BLaER1 treated with 17β-estradiol and CSF1 and Interleukin-3, amounts not matched to agents 10 nM and 100 nM (cell line): Measurements from ENCODE around the gene CDK15.
"Not testable (repeated sequence)": the region's sequence is repeated elsewhere in the genome, so short reads cannot be mapped to it uniquely, and the experiment has no call there.

Experiments
- H3K27ac ChIP-seq, 11 experiments: shearing (Covaris generic); formaldehyde crosslinking; 2 replicates each; pipeline ENCODE4 v1.8.1; 2022
- H3K27me3 ChIP-seq, 11 experiments: shearing (Covaris generic); formaldehyde crosslinking; 2 replicates each; pipeline ENCODE4 v1.8.1; 2022
- H3K36me3 ChIP-seq, 11 experiments: shearing (Covaris generic); formaldehyde crosslinking; 2 replicates each; pipeline ENCODE4 v1.8.1; 2022
- H3K4me1 ChIP-seq, 10 experiments: shearing (Covaris generic); formaldehyde crosslinking; 2 replicates each; pipeline ENCODE4 v1.8.1; 2022
- H3K4me2 ChIP-seq, 11 experiments: shearing (Covaris generic); formaldehyde crosslinking; 2 replicates each; pipeline ENCODE4 v1.8.1; 2022
- H3K4me3 ChIP-seq, 10 experiments: shearing (Covaris generic); formaldehyde crosslinking; 2 replicates each; pipeline ENCODE4 v1.8.1; 2022
- H3K9ac ChIP-seq, 11 experiments: shearing (Covaris generic); formaldehyde crosslinking; 2 replicates each; pipeline ENCODE4 v1.8.1; 2022
- H3K9me3 ChIP-seq, 11 experiments: shearing (Covaris generic); formaldehyde crosslinking; replicated peaks in 1 of 11; 2 replicates each; pipeline ENCODE4 v1.8.1; 2022
- H4K20me1 ChIP-seq, 11 experiments: shearing (Covaris generic); formaldehyde crosslinking; 2 replicates each; pipeline ENCODE4 v1.8.1; 2022
- Cebpa-rat ChIP-seq, 11 experiments: shearing (Covaris generic); IDR thresholded peaks; 2 replicates each; pipeline ENCODE4 v1.8.1; 2022

Gene CDK15

DNA sequence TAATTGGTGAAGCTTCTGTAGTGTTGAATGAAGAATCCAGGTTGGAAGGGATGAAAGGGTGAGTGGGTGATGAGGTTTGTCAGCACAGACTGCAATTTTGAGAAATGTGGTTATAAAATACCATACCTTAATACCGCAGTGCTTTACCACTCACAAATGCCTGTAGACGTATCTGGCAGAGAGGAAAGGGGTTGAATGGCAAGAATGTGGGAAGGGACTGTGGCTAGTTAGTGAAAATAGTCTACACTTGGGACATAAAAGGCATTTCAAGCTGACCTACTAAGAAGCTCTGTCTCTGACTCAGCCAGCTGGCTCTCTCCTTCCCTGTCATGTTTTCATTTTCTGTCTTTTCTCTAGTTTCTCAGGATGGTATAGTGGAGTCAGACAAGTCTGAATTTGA, 25.1 kb downstream of the CDK15 start:
- no peaks in the 10 kb centered on the region for H3K4me1 ChIP-seq
- 0 out of 22 replicates have a peak, but pooled peaks cover 0 to 8% (median 0%) of the 10 kb centered on the region in 11 experiments for H3K9me3 ChIP-seq
- no peak overlapping the region for H3K9ac ChIP-seq
- H3K27ac ChIP-seq = no peak overlapping the region
- H3K4me2 ChIP-seq = no peak overlapping the region
- H3K4me3 ChIP-seq = no peak overlapping the region
- no peaks in the 10 kb centered on the region for H3K27me3 ChIP-seq
- TF ChIP-seq Cebpa-rat (IDR thresholded peaks at IDR 0.05) = no peak
- no peaks in the 10 kb centered on the region for H3K36me3 ChIP-seq
- no peaks in the 10 kb centered on the region for H4K20me1 ChIP-seq

DNA sequence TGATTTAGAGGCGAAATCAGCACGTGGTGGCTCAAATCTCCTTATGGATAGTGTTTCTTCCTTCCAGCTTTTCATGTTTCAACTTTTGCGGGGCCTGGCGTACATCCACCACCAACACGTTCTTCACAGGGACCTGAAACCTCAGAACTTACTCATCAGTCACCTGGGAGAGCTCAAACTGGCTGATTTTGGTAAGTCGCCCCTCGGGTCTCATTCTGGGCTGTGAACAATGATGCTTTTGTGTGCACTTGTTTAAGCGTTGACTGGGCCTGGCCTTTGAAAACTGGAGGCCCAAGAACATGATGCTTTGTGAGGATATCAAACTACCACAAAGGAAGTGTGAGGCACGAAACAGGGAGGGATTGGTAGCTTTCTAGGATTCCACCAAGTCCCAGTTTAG, 27.4 kb downstream of the CDK15 start:
- Histone ChIP-seq H3K36me3 (no peaks in the 10 kb centered on the region), H3K4me3 (no peak overlapping the region), H3K9ac (no peak overlapping the region), H3K27ac (no peak overlapping the region), H3K4me1 (no peaks in the 10 kb centered on the region), H3K27me3 (no peaks in the 10 kb centered on the region), H4K20me1 (no peaks in the 10 kb centered on the region), H3K9me3 (0 out of 22 replicates have a peak, but pooled peaks cover 0 to 8% (median 0%) of the 10 kb centered on the region in 11 experiments), H3K4me2 (no peak overlapping the region)
- no peak for TF ChIP-seq Cebpa-rat (IDR thresholded peaks at IDR 0.05)

DNA sequence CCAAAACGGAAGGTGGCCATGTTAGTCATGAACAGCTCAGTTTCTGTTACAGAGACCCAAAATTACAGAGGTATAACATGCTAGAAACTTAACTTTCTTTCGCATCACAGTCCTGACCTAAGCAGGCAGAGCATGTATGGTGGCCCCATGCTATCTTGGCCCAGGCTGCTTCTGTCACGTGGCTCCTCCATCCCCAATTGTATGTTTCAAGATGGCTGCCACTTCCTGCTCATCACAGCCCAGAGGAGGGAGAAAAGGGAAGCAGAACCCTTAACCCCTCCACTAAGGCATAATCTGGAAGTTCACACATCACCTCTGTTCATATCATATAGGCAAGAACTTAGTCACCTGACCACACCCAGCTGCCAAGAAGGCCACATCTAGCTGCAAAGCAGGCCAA, 28.7 kb downstream of the CDK15 start:
- Histone ChIP-seq H3K36me3 (no peaks in the 10 kb centered on the region), H4K20me1 (no peaks in the 10 kb centered on the region), H3K4me3 (no peak overlapping the region), H3K9me3 (0 out of 22 replicates have a peak, but pooled peaks cover 0 to 8% (median 0%) of the 10 kb centered on the region in 11 experiments), H3K27ac (no peak overlapping the region), H3K9ac (no peak overlapping the region), H3K4me2 (no peak overlapping the region), H3K27me3 (no peaks in the 10 kb centered on the region), H3K4me1 (no peaks in the 10 kb centered on the region)
- no peak for TF ChIP-seq Cebpa-rat (IDR thresholded peaks at IDR 0.05)

DNA sequence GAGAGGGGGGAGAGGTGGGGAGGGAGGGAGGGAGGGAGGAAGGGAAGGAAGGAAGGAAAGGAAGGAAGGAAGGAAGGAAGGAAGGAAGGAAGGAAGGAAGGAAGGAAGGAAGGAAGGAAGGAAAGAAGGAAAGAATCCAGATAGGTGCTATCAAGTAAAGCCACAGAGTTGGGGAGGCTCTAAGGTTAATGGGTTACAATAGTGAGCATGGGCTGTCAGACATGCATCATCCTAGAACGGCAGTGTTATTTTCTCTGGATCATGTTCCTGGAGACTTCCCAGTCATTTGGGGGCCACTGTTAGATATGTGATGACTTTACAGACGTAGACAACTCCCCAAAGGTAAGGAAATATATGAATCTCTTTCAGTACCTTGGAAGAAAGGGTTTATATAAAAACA, 31.1 kb downstream of the CDK15 start:
- Histone ChIP-seq H3K4me3 (no peak overlapping the region), H3K36me3 (no peaks in the 10 kb centered on the region), H3K27ac (no peak overlapping the region), H4K20me1 (no peaks in the 10 kb centered on the region), H3K9ac (no peak overlapping the region), H3K4me1 (no peaks in the 10 kb centered on the region), H3K27me3 (no peaks in the 10 kb centered on the region), H3K4me2 (no peak overlapping the region), H3K9me3 (peaks cover 0 to 8% (median 0%) of the 10 kb centered on the region in 11 experiments; a peak in 1 of 22 replicates)
- no peak for TF ChIP-seq Cebpa-rat (IDR thresholded peaks at IDR 0.05)

DNA sequence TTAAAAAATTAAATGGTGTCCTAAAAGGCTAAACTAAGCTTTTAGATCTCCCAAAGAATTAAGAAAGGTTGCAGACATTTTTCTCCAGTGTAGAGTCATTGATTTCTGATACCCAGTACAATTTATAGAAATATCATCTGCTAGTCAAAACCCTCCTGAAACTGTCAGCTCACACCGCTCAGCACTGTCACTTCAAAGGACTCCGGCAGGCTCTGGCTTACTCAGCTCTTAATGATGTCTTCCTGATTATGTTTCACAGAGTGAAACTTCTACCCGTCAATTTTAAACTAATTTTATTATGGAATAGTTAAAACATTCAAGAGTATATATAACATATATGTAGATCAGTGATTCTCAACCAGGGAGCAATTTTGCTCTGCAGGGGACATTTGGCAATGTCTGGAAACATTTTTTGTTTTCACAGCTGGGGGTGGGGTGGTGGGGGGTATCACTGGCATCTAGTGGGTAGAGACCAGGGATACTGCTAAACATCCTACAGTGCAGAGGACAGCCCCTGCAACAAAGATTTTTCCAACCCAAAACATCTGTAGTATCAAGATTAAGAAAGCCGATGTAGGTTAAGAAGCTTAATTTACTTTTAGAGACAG, 31.6 kb downstream of the CDK15 start:
- H3K27me3 ChIP-seq = no peaks in the 10 kb centered on the region
- no peak overlapping the region for H3K4me2 ChIP-seq
- H3K9me3 ChIP-seq = peaks cover 0 to 8% (median 0%) of the 10 kb centered on the region in 11 experiments; a peak in 1 of 22 replicates
- H3K27ac ChIP-seq = no peak overlapping the region
- H3K9ac ChIP-seq = no peak overlapping the region
- no peaks in the 10 kb centered on the region for H3K36me3 ChIP-seq
- no peak overlapping the region for H3K4me3 ChIP-seq
- H3K4me1 ChIP-seq = no peaks in the 10 kb centered on the region
- H4K20me1 ChIP-seq = no peaks in the 10 kb centered on the region
- TF ChIP-seq Cebpa-rat (IDR thresholded peaks at IDR 0.05) = no peak

DNA sequence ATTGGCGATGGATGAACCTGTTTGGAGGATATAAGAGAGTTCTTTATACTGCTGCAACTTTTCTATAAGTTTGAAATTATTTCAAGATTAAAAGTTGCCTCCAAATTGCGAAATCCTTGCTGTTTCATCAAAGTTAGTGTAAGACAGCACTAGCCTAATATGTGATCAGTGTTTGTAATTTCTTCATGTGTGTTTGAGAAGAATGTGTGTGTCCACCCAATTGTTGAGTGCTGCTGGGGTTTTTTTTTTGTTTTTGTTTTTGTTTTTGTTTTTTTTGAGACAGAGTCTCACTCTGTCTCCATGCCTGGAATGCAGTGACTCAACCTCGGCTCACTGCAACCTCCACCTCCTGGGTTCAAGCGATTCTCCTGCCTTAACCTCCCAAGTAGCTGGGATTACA, 33.4 kb downstream of the CDK15 start:
- Histone ChIP-seq H3K4me1 (no peaks in the 10 kb centered on the region), H3K9ac (no peak overlapping the region), H3K36me3 (no peaks in the 10 kb centered on the region), H3K4me2 (no peak overlapping the region), H3K9me3 (peaks cover 0 to 7% (median 0%) of the 10 kb centered on the region in 11 experiments; a peak in 1 of 22 replicates), H4K20me1 (no peaks in the 10 kb centered on the region), H3K27ac (no peak overlapping the region), H3K4me3 (no peak overlapping the region), H3K27me3 (no peaks in the 10 kb centered on the region)
- peak in 3 of 11 experiments; percentile 12 to 58 (median 33); a peak in 2 of 22 replicates for TF ChIP-seq Cebpa-rat (IDR thresholded peaks at IDR 0.05)

DNA sequence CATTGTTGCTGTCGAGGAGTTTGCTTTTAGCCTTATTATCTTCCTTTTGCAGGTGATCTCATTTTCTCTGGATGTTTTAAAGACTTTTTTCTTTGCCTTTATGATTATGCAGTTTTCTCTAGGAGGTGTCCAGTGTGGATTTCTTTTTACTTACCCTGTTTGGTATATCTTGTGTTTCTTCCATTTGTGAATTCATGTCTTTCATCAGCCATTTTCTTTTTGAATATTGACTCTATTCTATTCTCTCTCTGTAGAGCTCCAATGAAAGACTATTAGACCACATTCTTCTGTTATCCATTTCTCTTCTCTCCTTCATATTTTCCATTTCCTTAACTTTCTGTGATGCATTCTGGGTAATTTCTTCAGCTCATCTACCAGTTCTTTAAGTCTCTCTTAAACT, 34.4 kb downstream of the CDK15 start:
- no peak for TF ChIP-seq Cebpa-rat (IDR thresholded peaks at IDR 0.05)
- H3K36me3 ChIP-seq = no peaks in the 10 kb centered on the region
- no peak overlapping the region for H3K9ac ChIP-seq
- peaks cover 0 to 3% (median 0%) of the 10 kb centered on the region in 11 experiments; a peak in 1 of 22 replicates for H3K9me3 ChIP-seq
- no peaks in the 10 kb centered on the region for H4K20me1 ChIP-seq
- no peak overlapping the region for H3K27ac ChIP-seq
- H3K27me3 ChIP-seq = no peaks in the 10 kb centered on the region
- H3K4me2 ChIP-seq = no peak overlapping the region
- no peaks in the 10 kb centered on the region for H3K4me1 ChIP-seq
- no peak overlapping the region for H3K4me3 ChIP-seq

DNA sequence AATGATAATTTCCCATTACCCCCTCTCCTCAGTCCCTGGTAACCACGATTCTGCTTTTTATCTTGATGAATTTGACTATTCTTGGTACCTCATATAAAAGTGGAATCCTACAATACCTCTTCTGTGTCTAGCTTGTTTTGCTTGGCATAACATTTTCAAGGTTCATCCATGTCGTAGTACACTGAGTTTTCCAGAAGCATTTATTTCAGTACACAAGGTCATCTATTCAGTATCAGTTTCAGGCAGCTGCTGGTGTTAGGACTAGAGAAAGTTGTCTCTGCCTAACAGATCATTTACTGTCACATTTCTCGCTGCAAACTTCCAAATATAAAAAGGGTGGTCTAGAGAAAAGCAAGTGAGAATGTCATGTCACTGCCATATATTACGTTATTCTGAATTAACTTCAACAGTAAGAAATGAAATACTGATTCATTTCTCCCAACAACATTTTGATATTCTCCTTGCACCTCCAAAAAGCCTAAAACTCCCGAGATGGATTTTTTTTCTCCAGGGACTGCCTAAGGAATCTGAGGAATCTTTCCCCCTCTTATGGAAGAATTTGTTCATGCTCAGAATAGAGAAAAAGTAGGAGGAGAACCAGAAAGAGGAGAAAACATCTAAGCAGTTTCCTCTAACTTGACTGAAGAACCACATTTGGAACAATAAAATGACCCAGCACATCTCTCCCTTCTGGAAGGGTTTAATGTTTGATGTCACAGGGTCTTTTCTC, 36.0 kb downstream of the CDK15 start:
- no peaks in the 10 kb centered on the region for H3K27me3 ChIP-seq
- no peaks in the 10 kb centered on the region for H3K36me3 ChIP-seq
- H4K20me1 ChIP-seq = no peaks in the 10 kb centered on the region
- no peak overlapping the region for H3K27ac ChIP-seq
- TF ChIP-seq Cebpa-rat (IDR thresholded peaks at IDR 0.05) = no peak
- H3K4me3 ChIP-seq = no peak overlapping the region
- H3K4me2 ChIP-seq = no peak overlapping the region
- no peak overlapping the region for H3K9ac ChIP-seq
- no peaks in the 10 kb centered on the region for H3K4me1 ChIP-seq
- H3K9me3 ChIP-seq = peaks cover 0 to 3% (median 0%) of the 10 kb centered on the region in 11 experiments; a peak in 1 of 22 replicates

DNA sequence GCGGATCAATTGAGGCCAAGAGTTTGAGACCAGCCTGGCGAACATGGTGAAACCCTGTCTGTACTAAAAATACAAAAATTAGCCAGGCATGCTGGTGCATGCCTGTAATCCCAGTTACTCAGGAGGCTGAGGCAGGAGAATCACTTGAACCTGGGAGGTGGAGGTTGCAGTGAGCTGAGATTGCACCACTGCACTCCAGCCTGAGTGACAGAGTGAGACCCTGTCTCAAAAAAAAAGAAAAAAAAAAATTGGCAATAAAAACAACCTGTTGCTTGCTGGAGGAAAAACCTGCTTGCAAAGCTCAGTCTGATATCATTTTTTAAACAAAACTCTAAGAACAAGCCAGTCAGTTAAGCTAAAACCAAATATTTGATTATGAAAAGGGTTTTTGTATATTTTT, 38.6 kb downstream of the CDK15 start:
- H3K4me1 ChIP-seq, H3K4me2 ChIP-seq, H3K9me3 ChIP-seq, H4K20me1 ChIP-seq, H3K27me3 ChIP-seq, H3K9ac ChIP-seq, H3K27ac ChIP-seq, H3K36me3 ChIP-seq, H3K4me3 ChIP-seq: not testable (repeated sequence)

DNA sequence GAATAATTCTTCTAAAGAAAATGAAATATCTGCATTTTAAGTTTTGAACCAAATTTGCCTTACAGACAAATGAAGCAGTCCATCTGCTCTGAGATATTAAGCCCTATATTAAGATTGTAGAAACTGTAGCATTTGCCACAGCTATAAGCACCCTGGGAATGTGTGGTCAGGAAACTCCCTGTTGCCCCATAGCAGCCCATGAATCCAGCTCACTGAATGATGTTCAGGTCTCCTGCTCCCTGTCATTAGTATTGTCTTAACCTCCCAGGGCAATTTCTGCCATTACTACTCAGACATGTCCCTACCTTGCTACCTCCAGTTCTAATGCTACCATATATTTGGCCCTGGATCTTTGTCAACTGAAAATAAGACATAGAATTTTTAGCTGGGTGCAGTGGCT, 41.1 kb downstream of the CDK15 start:
- Histone ChIP-seq H3K9me3 (no peaks in the 10 kb centered on the region), H3K27ac (no peak overlapping the region), H3K4me3 (no peak overlapping the region), H4K20me1 (no peaks in the 10 kb centered on the region), H3K4me2 (no peak overlapping the region), H3K9ac (no peak overlapping the region), H3K36me3 (no peaks in the 10 kb centered on the region), H3K27me3 (no peaks in the 10 kb centered on the region), H3K4me1 (no peaks in the 10 kb centered on the region)
- TF ChIP-seq Cebpa-rat (IDR thresholded peaks at IDR 0.05) = no peak
